ENCODE measurements around the gene ADGRD1. TPM values are rescaled to one million over a fixed set of nuclear protein-coding genes. Genes with fewer than 3 reads are reported as not detected.
"Not testable (repeated sequence)": the region's sequence is repeated elsewhere in the genome, so short reads cannot be mapped to it uniquely, and the experiment has no call there.

Gene ADGRD1
- total RNA-seq, 2 experiments from 2014 or later: 0.38 TPM; not detected in 1

- Mint-ChIP-seq H3K27me3 (peaks cover 65% of the 10 kb centered on the region), H3K4me3 (no peak overlapping the region), H3K9me3 (no peaks in the 10 kb centered on the region), H3K36me3 (no peaks in the 10 kb centered on the region), H3K27ac (no peak overlapping the region), H3K4me1 (no peaks in the 10 kb centered on the region)
- DNase-seq: no peak
Observed at GRCh38 chr12:130929363-130929762, 24.3 kb upstream of the ADGRD1 start.

- H3K9me3 Mint-ChIP-seq: peaks cover 4% of the 10 kb centered on the region
- H3K4me3 Mint-ChIP-seq: no peak overlapping the region
- peaks cover 78% of the 10 kb centered on the region for H3K27me3 Mint-ChIP-seq
- H3K4me1 Mint-ChIP-seq: no peaks in the 10 kb centered on the region
- H3K27ac Mint-ChIP-seq: no peak overlapping the region
- no peak for DNase-seq
- H3K36me3 Mint-ChIP-seq: no peaks in the 10 kb centered on the region
Observed at GRCh38 chr12:130932061-130932930, 21.4 kb upstream of the ADGRD1 start.

DNA sequence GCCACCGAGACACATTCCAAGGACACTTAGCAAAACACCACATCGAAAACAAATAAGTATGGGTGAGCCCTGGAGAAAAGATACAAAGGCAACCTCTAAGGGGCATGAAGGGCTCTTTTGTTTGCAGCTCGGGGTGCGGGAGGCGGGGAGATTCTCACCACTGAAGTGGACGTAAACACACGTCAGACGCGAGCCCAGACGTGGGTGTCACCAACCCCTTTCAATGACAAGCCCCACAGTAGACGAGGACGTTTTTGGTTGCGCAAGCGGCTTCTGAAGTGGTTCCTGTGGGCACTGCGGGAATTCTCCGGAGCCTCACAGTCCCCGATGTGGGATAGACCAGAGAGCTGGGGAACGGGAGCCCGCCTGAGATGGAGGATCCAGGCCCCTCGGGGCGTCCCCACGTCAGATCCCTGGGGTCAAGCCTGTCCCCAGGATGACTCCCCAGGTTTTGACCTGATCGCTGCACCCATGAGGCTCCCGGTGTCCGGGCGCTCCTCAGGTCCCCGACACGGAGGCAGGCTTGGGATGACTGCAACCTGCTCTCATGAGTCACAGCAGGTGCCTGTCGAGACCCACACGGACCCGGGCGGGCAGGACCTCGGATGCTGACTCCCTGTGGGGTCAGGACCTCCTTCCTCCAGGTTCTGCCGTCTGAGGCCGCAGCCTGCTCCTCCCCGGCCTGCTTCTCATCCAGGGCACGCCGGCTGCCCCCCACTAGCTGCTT lies 20.3 kb upstream of the ADGRD1 start:
- Mint-ChIP-seq H3K4me1 (no peaks in the 10 kb centered on the region), H3K36me3 (no peaks in the 10 kb centered on the region), H3K27me3 (peaks cover 73% of the 10 kb centered on the region), H3K27ac (no peak overlapping the region), H3K9me3 (peaks cover 5% of the 10 kb centered on the region), H3K4me3 (no peak overlapping the region)
- DNase-seq: no peak

- H3K36me3 Mint-ChIP-seq: peaks cover 3% of the 10 kb centered on the region
- no peak overlapping the region for H3K4me3 Mint-ChIP-seq
- H3K4me1 Mint-ChIP-seq: no peaks in the 10 kb centered on the region
- peaks cover 9% of the 10 kb centered on the region for H3K9me3 Mint-ChIP-seq
- no peak for DNase-seq
- peaks cover 61% of the 10 kb centered on the region for H3K27me3 Mint-ChIP-seq
- no peak overlapping the region for H3K27ac Mint-ChIP-seq
Observed at GRCh38 chr12:130934753-130935152, 19.0 kb upstream of the ADGRD1 start.

GRCh38 chr12:130936561-130936960 lies 17.1 kb upstream of the ADGRD1 start:
- Mint-ChIP-seq H3K4me3 (no peak overlapping the region), H3K36me3 (peaks cover 4% of the 10 kb centered on the region), H3K27me3 (peaks cover 45% of the 10 kb centered on the region), H3K9me3 (peaks cover 15% of the 10 kb centered on the region), H3K4me1 (no peaks in the 10 kb centered on the region), H3K27ac (no peak overlapping the region)
- no peak for DNase-seq

- Mint-ChIP-seq H3K27ac (no peak overlapping the region), H3K4me1 (no peaks in the 10 kb centered on the region), H3K9me3 (peaks cover 15% of the 10 kb centered on the region), H3K27me3 (peaks cover 43% of the 10 kb centered on the region), H3K36me3 (peaks cover 4% of the 10 kb centered on the region), H3K4me3 (no peak overlapping the region)
- DNase-seq: no peak
Observed at GRCh38 chr12:130937063-130937462, 16.6 kb upstream of the ADGRD1 start.

DNA sequence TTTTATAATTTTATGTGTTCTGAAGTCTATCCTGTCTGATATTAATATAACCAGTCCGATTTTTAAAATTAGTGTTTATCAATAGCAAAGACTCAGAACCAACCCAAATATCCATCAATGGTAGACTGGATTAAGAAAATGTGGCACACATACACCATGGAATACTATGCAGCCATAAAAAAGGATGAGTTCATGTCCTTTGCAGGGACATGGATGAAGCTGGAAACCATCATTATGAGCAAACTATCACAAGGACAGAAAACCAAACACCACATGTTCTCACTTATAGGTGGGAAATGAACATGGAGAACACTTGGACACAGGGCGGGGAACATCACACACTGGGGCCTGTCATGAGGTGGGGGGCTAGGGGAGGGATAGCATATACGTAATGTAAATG lies 16.2 kb upstream of the ADGRD1 start:
- H3K36me3 Mint-ChIP-seq, H3K4me1 Mint-ChIP-seq, DNase-seq, H3K4me3 Mint-ChIP-seq, H3K27ac Mint-ChIP-seq: not testable (repeated sequence)
- H3K9me3 Mint-ChIP-seq: peaks cover 15% of the 10 kb centered on the region
- peaks cover 38% of the 10 kb centered on the region for H3K27me3 Mint-ChIP-seq

GRCh38 chr12:130938186-130938585 lies 15.5 kb upstream of the ADGRD1 start:
- no peak overlapping the region for H3K27ac Mint-ChIP-seq
- H3K4me1 Mint-ChIP-seq: no peaks in the 10 kb centered on the region
- H3K36me3 Mint-ChIP-seq: peaks cover 4% of the 10 kb centered on the region
- H3K9me3 Mint-ChIP-seq: peaks cover 15% of the 10 kb centered on the region
- H3K4me3 Mint-ChIP-seq: no peak overlapping the region
- peaks cover 32% of the 10 kb centered on the region for H3K27me3 Mint-ChIP-seq
- no peak for DNase-seq

GRCh38 chr12:130944878-130945277 lies 8.8 kb upstream of the ADGRD1 start:
- no peak overlapping the region for H3K27ac Mint-ChIP-seq
- H3K4me3 Mint-ChIP-seq: no peak overlapping the region
- H3K9me3 Mint-ChIP-seq: peaks cover 21% of the 10 kb centered on the region
- peaks cover 5% of the 10 kb centered on the region for H3K27me3 Mint-ChIP-seq
- H3K36me3 Mint-ChIP-seq: peaks cover 3% of the 10 kb centered on the region
- no peak for DNase-seq
- H3K4me1 Mint-ChIP-seq: no peaks in the 10 kb centered on the region

GRCh38 chr12:130945786-130946492 lies 7.8 kb upstream of the ADGRD1 start:
- Mint-ChIP-seq H3K27ac (no peak overlapping the region), H3K4me3 (no peak overlapping the region), H3K36me3 (peaks cover 3% of the 10 kb centered on the region), H3K9me3 (peaks cover 18% of the 10 kb centered on the region), H3K27me3 (peaks cover 9% of the 10 kb centered on the region), H3K4me1 (no peaks in the 10 kb centered on the region)
- DNase-seq: no peak

DNA sequence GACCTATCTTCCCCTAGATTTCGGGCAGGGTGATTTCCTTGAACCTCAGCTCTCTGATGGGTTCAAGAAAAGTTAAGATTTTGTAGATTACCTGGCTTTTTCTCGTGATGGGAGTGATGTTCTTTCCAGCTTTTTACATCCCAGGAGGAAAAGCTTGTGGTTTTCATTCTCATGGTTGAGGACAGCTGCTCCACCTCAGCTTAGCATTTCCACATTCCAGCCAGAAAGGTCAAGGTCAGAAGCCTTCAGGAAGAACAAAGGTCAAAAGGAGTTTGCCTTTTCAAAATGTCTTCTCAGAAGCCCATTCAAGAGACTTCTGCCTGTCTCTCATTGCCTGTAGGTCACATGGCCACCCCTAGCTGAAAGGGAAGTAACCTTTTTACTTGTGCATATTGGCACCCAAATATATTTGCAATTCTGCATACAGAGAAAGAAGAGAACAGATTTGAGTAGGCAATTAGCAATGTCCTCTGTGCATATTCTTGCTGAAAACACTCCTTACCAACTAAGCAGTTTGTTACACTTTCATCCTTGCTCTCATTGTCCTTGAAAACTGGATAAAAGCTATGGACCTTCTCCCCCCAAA lies 6.6 kb upstream of the ADGRD1 start:
- no peak overlapping the region for H3K27ac Mint-ChIP-seq
- H3K4me3 Mint-ChIP-seq: no peak overlapping the region
- peaks cover 17% of the 10 kb centered on the region for H3K9me3 Mint-ChIP-seq
- no peaks in the 10 kb centered on the region for H3K4me1 Mint-ChIP-seq
- H3K36me3 Mint-ChIP-seq: peaks cover 3% of the 10 kb centered on the region
- no peak for DNase-seq
- peaks cover 20% of the 10 kb centered on the region for H3K27me3 Mint-ChIP-seq

DNA sequence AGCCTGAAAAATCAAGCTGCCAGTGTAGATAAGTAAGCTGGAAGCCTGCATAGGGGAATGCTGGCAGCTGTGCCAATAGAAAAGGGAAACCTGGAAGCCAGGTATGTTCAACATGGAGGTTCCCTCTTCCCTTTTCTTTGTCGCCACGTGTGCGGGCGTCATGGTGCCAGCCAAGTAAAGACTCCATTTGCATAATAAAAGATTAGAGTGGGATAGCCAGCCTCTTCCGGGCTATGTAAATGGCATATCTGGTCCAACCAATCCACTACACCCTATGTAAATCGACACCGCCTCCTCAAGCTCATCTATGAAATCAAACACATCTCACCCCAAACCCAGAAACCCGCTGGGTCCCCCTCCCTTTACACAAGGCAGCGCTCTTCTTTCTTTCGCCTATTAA lies 5.6 kb upstream of the ADGRD1 start:
- Mint-ChIP-seq H3K4me3 (no peak overlapping the region), H3K9me3 (peaks cover 17% of the 10 kb centered on the region), H3K27ac (no peak overlapping the region), H3K27me3 (peaks cover 29% of the 10 kb centered on the region), H3K4me1 (no peaks in the 10 kb centered on the region), H3K36me3 (peaks cover 3% of the 10 kb centered on the region)
- DNase-seq: no peak

- no peak overlapping the region for H3K27ac Mint-ChIP-seq
- H3K36me3 Mint-ChIP-seq: peaks cover 3% of the 10 kb centered on the region
- H3K4me3 Mint-ChIP-seq: no peak overlapping the region
- peaks cover 17% of the 10 kb centered on the region for H3K9me3 Mint-ChIP-seq
- peaks cover 2% of the 10 kb centered on the region for H3K4me1 Mint-ChIP-seq
- peaks cover 35% of the 10 kb centered on the region for H3K27me3 Mint-ChIP-seq
- no peak for DNase-seq
Observed at GRCh38 chr12:130948751-130949150, 5.0 kb upstream of the ADGRD1 start.

- no peak overlapping the region for H3K27ac Mint-ChIP-seq
- no peak for DNase-seq
- H3K4me3 Mint-ChIP-seq: no peak overlapping the region
- peaks cover 3% of the 10 kb centered on the region for H3K36me3 Mint-ChIP-seq
- H3K4me1 Mint-ChIP-seq: peaks cover 3% of the 10 kb centered on the region
- peaks cover 39% of the 10 kb centered on the region for H3K27me3 Mint-ChIP-seq
- H3K9me3 Mint-ChIP-seq: peaks cover 11% of the 10 kb centered on the region
Observed at GRCh38 chr12:130949806-130950205, 3.9 kb upstream of the ADGRD1 start.

GRCh38 chr12:130951636-130952035 lies 2.1 kb upstream of the ADGRD1 start:
- Mint-ChIP-seq H3K9me3 (no peaks in the 10 kb centered on the region), H3K36me3 (no peaks in the 10 kb centered on the region), H3K27ac (no peak overlapping the region), H3K4me1 (peaks cover 3% of the 10 kb centered on the region), H3K4me3 (no peak overlapping the region), H3K27me3 (peaks cover 35% of the 10 kb centered on the region)
- DNase-seq: no peak

All from activated naive CD8-positive, alpha-beta T cell treated with anti-CD3 and anti-CD28 coated beads for 36 hours (primary cell).